ENCODE measurements around the gene SMARCB1.

DNA sequence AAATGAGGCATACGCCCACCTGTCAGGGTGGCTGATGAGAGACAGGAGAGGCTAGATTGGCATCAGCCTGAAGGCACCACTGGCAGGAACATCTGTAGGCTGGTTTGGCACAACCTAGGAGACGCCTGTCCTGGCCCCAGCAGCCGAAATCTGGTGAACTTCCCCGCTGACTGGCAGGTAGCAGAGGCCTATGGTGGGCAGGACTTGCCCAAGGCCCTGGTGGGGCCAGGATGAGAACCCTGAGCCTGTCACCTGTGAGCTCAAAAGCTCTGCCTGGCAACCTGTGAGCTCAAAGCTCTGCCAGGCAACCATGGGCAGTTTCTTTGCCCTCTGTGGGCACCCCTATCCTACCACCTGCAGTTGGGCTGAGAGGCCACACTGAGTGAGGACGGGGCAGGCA lies 49.5 kb downstream of the SMARCB1 start:
- TF ChIP-seq POLR2AphosphoS5 (IDR thresholded peaks at IDR 0.05; ENCODE audit: low read depth, low read length), result no peak
- TF ChIP-seq TAF1 (IDR thresholded peaks at IDR 0.05; ENCODE audit: low read depth, low read length), result no peak
- no peak for TF ChIP-seq POLR2A (IDR thresholded peaks at IDR 0.05; ENCODE audit: low read depth, low read length)
- TF ChIP-seq SPI1 (IDR thresholded peaks at IDR 0.05; ENCODE audit: low read depth, low read length), result no peak
- TF ChIP-seq POU2F2 (IDR thresholded peaks at IDR 0.05; ENCODE audit: low read depth, low read length), result no peak
